GM18909 (cell line): ENCODE results near the gene RTKN2.
"Not testable (repeated sequence)": the region's sequence is repeated elsewhere in the genome, so short reads cannot be mapped to it uniquely, and the experiment has no call there.

Experiments used
- ATAC-seq: cut with Tn5 transposase; IDR thresholded peaks from one replicate; pipeline ENCODE4 v1.9.1; 2021; ENCODE audit warnings: mild to moderate bottlenecking; ENCODE audit not compliant: unreplicated experiment, poor library complexity

Gene RTKN2

GRCh38 chr10:62261666-62262065 lies 7.0 kb downstream of the RTKN2 start:
- ATAC-seq: no peak

DNA sequence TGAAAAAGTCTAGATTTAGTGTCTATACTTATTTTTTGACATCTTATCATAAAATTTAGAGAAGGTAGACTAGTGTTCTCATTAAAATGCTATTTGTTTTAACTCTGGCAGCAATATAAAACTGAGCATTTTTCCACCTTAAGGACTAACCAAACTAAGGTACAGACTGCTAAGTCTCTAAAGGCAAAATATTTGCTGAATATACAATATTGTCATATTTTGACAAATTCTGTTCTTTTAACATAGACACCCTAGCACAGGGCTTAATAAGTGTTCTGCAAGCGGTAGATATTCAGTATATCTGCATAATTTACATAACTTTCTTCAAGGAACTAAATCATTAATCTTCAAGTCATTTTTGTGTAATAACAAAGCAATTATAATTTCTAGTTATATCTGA lies 8.6 kb downstream of the RTKN2 start:
- no peak for ATAC-seq

GRCh38 chr10:62259456-62259855 lies 9.2 kb downstream of the RTKN2 start:
- ATAC-seq: no peak

DNA sequence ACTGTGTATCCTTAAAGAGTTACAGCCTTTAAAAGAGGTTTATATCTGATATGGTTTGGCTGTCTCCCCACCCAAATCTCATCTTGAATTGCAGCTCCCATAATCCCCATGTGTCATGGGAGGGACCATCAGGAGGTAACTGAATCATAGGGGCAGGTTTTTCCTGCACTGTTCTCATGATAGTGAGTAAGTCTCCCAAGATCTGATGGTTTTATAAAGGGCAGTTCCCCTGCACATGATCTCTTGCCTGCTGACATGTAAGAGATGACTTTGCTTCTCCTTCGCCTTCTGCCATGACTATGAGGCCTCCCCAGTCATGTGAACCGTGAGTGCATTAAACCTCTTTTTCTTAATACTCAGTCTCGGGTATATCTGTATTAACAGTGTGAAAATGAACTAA lies 9.7 kb downstream of the RTKN2 start:
- ATAC-seq: no peak

GRCh38 chr10:62253704-62254103 lies 14.9 kb downstream of the RTKN2 start:
- ATAC-seq: no peak

GRCh38 chr10:62252051-62252450 lies 16.6 kb downstream of the RTKN2 start:
- ATAC-seq: no peak

DNA sequence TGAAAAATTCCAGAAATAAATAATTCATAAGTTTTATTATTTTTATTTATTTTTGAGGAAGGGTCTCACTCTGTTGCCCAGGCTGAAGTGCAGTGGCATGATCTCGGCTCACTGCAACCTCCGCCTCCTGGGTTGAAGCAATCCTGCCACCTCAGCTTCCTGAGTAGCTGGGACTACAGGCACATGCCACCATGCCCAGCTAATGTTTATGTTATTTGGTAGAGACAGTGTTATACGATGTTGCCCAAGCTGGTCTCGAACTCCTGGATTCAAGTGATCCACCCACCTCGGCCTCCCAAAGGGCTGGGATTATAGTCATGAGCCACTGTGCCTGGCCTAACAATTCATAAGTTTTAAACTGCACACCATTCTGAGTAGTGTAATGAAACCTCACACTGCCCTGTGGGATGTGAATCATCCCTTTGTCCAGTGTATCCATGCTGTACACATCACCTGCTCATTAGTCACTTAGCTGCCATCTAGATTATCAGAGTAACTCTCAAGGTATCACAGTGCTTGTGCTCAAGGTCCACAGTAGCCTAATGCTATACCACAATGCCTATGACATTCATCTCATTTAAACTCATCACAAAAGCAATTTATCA lies 17.9 kb downstream of the RTKN2 start:
- ATAC-seq: no peak

GRCh38 chr10:62249957-62250356 lies 18.7 kb downstream of the RTKN2 start:
- no peak for ATAC-seq

GRCh38 chr10:62248465-62248864 lies 20.2 kb downstream of the RTKN2 start:
- no peak for ATAC-seq

- ATAC-seq: peak; percentile 60
Observed at GRCh38 chr10:62244785-62245467, 23.7 kb downstream of the RTKN2 start.

DNA sequence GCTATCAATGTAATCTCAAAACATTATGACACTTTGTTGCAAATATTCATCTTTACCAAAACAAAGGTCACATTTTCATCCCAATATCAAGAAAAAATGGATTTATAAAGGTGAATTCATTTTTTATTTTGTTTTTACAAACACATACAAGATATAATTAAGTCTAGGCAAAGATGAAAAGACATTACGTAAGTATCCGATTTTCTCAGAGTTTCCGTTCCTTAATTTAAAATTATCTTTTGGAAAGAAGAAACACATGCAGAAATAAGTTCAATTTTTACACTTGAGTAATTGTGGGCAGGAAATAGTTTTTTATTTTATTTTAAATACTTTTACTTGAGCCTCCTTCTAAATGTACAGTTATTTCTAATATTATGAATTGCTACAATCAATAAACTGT lies 24.6 kb downstream of the RTKN2 start:
- ATAC-seq: no peak

DNA sequence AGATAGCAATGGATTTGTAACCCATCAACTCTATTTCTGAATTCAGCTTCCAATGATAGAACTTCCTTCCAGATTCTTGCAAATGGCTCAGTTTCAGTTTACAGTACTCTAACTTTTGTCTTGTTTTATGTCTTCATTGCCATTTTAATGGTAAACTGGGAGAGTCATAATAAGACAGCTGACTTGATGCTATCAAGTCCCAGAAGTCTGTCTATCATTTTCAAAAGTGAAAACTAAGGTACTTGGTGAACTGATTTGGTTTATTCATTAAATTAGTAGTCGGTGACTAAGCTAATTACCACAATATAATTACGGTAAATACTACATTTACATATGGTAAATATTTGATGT lies 25.0 kb downstream of the RTKN2 start:
- ATAC-seq: peak; percentile 53

DNA sequence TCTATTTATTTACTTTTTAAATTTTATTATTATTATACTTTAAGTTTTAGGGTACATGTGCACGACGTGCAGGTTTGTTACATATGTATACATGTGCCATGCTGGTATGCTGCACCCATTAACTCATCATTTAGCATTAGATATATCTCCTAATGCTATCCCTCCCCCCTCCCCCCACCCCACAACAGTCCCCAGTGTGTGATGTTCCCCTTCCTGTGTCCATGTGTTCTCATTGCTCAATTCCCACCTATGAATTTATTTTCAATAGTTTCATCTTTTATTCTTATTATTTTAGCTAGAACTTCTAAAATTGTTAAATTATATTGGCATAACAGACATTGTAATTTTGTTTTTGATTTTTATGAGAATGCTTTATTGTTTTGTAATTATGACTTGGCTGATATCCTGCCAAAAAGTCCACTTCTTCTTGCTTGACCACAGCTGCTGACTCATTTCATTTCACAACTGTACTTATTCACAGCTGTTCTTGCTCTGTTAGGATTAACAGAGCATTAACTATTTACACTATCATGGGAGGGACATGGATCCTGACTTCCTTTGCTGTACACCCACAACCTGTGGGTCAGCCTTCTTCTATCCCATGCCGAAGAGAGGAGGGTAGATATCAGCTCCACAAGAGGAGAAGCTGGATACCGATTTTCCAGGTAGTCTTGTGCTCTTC lies 25.5 kb downstream of the RTKN2 start:
- ATAC-seq: peak; percentile 91

GRCh38 chr10:62241521-62241920 lies 27.1 kb downstream of the RTKN2 start:
- ATAC-seq: not testable (repeated sequence)

- ATAC-seq: no peak
Observed at GRCh38 chr10:62239994-62240393, 28.6 kb downstream of the RTKN2 start.

GRCh38 chr10:62238880-62239279 lies 29.8 kb downstream of the RTKN2 start:
- no peak for ATAC-seq

GRCh38 chr10:62237966-62238365 lies 30.7 kb downstream of the RTKN2 start:
- ATAC-seq: no peak

DNA sequence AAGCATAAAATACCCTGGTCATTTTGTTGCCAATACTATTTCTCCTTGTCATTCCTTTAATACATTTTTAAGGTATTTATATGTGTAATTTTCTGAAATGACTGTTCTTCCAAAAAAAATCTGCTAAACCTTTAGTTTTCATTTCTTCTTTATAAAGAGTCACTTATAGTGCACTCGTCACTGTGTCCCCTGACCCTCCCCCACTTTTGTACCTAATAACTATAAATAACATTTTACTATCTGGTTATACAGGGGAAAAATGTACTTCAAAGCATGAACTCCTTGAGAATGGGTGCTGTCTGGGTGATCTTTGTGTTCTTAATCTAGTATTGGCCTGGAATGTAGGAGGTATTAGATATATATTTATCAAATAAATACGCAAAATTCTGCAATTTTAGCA lies 31.1 kb downstream of the RTKN2 start:
- ATAC-seq: no peak

GRCh38 chr10:62234077-62234605 lies 34.5 kb downstream of the RTKN2 start:
- no peak for ATAC-seq

DNA sequence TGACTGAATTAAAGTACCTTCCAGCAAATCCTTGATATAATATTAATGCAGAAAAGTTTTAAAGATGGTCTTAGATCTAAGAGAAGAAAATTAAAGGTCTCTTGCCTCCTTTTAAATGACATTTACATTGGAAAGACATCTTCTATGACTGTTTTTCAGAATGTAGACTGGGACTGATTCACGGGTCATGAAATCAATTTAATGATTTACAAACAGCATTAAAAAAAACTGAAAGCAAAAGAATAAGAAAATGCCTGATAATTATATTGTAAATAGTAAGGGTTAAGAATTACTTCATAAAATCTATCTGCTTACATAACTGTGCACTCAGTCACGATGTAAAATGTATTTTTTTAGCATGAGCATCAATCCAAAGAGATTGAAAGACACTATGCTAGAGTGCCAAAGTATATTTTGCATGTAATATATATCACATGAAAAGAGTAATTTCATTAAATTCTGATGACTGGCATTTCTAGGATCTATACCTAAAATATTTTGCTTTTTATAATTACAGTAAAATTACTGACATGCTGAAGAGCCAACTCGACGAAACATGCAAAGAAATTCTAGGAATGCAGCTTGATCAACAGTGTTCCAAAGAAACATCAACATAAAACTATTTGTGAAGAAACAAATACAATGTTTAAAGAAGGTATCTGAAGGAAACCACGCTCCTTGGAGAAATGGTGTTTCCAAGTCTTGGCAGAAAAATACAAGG lies 35.1 kb downstream of the RTKN2 start:
- no peak for ATAC-seq

DNA sequence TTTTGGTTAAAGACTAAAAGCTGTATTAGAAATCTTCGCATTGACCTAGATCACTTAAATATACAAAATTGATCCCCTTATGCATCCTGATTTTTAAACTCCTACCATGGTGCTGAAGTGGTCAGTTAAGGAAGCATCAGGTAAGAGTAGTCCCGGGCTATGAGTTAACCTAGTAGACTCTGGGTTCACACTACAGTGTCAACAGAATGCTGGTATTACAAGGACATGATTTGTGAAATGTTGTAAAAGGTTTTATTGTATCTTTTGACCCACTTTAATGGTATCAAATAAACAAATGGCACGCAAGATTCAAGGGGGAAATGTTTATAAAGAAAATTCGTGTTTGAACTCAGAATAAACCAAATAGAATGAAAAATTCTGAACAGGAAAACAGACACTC lies 36.8 kb downstream of the RTKN2 start:
- no peak for ATAC-seq
